Astrocyte of the cerebellum (primary cell): ENCODE results near the gene TOMM6.

Source experiments
- DNase-seq: peaks from one replicate; pipeline ENCODE4 v3.0.0-alpha.2; 2011; ENCODE audit warnings: low read depth
- H3K4me3 ChIP-seq: 2 replicates; pipeline ENCODE4 v1.5.1; 2011; ENCODE audit warnings: mild to moderate bottlenecking, low read depth, low read length, moderate library complexity
- in situ Hi-C: cut with HindIII; loops from 2 replicates; pipeline ENCODE4 v1.10.0; 2017; ENCODE audit warnings: low sequenced_read_pairs
- TF ChIP-seq, protein P1 (sequence below): IDR thresholded peaks from 2 replicates; pipeline ENCODE4 v1.5.1; 2012; ENCODE audit warnings: low read length, low read depth, moderate library complexity, mild to moderate bottlenecking; ENCODE audit errors: missing control alignments

Gene TOMM6

DNA sequence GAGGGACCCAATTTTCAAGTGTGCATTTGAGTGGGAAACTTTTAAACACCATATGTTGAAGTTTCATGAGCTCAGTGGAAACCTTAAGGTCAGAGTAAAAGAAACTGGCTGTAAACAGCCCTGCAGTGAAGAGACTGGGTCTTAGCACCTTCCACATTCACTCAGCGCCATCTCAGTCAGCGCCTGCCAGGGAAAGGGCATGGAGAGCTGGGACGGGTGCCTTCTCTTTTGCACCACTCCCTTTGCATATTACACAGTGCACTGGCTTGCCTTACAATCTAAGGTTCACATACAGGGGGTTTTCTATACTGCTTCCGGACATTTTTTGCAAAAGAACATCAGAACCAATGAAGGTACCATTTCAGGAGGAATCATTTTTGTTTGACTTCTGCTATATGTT, 4.5 kb downstream of the TOMM6 start:
- TF ChIP-seq, protein P1, sequence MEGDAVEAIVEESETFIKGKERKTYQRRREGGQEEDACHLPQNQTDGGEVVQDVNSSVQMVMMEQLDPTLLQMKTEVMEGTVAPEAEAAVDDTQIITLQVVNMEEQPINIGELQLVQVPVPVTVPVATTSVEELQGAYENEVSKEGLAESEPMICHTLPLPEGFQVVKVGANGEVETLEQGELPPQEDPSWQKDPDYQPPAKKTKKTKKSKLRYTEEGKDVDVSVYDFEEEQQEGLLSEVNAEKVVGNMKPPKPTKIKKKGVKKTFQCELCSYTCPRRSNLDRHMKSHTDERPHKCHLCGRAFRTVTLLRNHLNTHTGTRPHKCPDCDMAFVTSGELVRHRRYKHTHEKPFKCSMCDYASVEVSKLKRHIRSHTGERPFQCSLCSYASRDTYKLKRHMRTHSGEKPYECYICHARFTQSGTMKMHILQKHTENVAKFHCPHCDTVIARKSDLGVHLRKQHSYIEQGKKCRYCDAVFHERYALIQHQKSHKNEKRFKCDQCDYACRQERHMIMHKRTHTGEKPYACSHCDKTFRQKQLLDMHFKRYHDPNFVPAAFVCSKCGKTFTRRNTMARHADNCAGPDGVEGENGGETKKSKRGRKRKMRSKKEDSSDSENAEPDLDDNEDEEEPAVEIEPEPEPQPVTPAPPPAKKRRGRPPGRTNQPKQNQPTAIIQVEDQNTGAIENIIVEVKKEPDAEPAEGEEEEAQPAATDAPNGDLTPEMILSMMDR = no peak
- in situ Hi-C loops = loop anchor here (25.0 kb wide), 1 partner anchor 770 kb away; the partner anchor contains the start of gene UBR2
- DNase-seq = no peak
- no peak overlapping the region for H3K4me3 ChIP-seq

DNA sequence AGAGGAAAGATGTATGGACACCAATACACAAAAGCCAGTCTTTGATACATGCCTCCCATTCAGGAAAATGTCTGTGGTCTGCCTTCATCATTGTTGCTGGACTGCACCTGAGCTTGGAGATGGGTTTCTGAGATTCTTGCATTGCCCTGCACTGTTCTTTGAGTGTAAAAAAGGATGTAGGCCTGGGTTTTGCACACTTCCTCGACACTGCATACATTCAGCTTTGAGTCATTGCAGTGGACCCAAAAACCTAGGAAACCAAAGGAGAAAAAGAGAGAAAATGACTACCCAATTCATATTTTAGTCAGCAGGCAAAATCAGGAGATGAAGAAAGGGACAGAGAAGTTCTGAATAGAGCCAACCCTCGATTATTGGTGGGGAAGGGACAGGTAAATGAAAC, 9.0 kb downstream of the TOMM6 start:
- H3K4me3 ChIP-seq = no peak overlapping the region
- in situ Hi-C loops = loop anchor here (25.0 kb wide), 1 partner anchor 766 kb away; the partner anchor contains the start of gene UBR2
- TF ChIP-seq, protein P1 = no peak
- DNase-seq = no peak

GRCh38 chr6:41798901-41799558, 11.5 kb downstream of the TOMM6 start:
- in situ Hi-C loops = loop anchor here (25.0 kb wide), 1 partner anchor 763 kb away; the partner anchor contains the start of gene UBR2
- H3K4me3 ChIP-seq = no peak overlapping the region
- TF ChIP-seq, protein P1 = no peak
- DNase-seq = no peak

- TF ChIP-seq, protein P1 = no peak
- H3K4me3 ChIP-seq = no peak overlapping the region
- in situ Hi-C loops = loop anchor here (25.0 kb wide), 1 partner anchor 763 kb away; the partner anchor contains the start of gene UBR2
- no peak for DNase-seq
Observed at GRCh38 chr6:41799559-41799911, 12.0 kb downstream of the TOMM6 start.

DNA sequence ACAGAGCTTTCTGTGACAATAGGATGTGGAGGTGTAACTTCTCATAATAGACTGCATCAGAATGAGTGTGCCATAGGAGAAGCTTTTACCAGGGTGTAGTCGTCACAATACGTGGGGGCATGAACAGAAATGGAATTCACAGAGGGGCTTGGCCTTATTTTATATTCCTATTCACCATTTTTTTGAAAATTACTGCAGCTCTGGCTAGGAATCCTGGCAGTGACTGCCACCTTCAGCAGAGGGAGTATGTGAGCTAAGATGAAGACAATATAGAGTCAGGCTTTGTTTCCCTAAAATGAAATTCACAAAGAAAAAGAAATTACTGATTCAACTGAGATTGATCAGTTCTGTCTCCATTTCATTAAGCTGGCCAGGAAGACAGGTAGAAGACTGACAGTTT, 13.9 kb downstream of the TOMM6 start:
- no peak overlapping the region for H3K4me3 ChIP-seq
- no peak for DNase-seq
- TF ChIP-seq, protein P1 = peak; percentile 81
- in situ Hi-C loops = loop anchor here (5.0 kb wide), 1 partner anchor 236 kb away; no protein-coding TSS in a partner anchor

GRCh38 chr6:41805830-41806774, 18.6 kb downstream of the TOMM6 start:
- H3K4me3 ChIP-seq = no peak overlapping the region
- DNase-seq = no peak
- in situ Hi-C loops = no loop called here
- TF ChIP-seq, protein P1 = no peak
